ENCODE data around the gene ADGRA3.

The ADGRA3 gene

GRCh38 chr4:22454955-22455354 is 60.9 kb downstream of the ADGRA3 start:
- Histone ChIP-seq H3K27ac (ENCODE audit: low read depth, low read length) (no peak overlapping the region), H3K4me2 (ENCODE audit: low read depth, low read length, poor library complexity, severe bottlenecking) (no peak overlapping the region), H3F3A (ENCODE audit: insufficient read depth) (no peaks in the 10 kb centered on the region), H4K20me1 (ENCODE audit: low read depth, low read length) (no peaks in the 10 kb centered on the region), H3K36me3 (ENCODE audit: low read length) (no peaks in the 10 kb centered on the region), H3K79me2 (ENCODE audit: insufficient read depth, low read length) (no peaks in the 10 kb centered on the region), H3K4me3 (ENCODE audit: insufficient read depth, low read length, poor library complexity, severe bottlenecking) (no peak overlapping the region), H3K27me3 (ENCODE audit: low read length) (no peaks in the 10 kb centered on the region), H2AFZ (ENCODE audit: low read depth, low read length, severe bottlenecking) (no peak overlapping the region), H3K9me2 (replicated peaks; ENCODE audit: insufficient read depth, low read length) (no peaks in the 10 kb centered on the region), H3K9ac (ENCODE audit: low read length) (no peak overlapping the region), H3K9me3 (ENCODE audit: insufficient read depth, low read length) (no peaks in the 10 kb centered on the region)
- TF ChIP-seq CTCF (IDR thresholded peaks at IDR 0.05; ENCODE audit: insufficient read depth, low read length, poor library complexity, severe bottlenecking) = no peak
- no peak for TF ChIP-seq EZH2phosphoT487 (conservative IDR thresholded peaks at IDR 0.05; ENCODE audit: low read length)

DNA sequence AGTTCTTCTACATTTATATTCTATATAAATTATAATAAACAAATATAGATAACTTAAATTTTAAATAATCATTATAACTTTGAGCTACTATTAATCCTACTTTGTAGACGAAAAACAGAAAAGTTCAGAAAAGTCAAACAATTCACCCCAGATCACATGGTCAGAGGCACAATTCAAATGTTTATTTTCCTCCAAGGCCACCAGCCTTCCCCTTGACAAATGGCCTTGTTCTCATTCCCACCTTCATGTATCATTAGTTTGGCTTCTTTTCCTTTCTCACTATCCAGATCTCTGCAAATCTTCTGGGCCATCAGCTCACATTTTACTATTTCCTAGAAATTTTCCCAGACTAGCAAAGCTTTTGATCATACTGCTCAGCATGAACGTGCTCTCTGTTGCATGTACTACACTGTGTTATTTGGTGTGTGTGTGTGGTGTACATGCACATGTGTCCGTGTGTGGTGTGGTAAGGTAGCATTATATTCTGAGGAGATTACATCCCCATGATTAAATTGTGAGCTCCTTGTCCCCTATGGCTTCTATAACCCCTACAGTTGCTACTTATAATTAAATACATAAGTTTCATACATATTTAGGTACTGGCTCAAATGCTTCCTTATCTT is 61.5 kb downstream of the ADGRA3 start:
- Histone ChIP-seq H4K20me1 (ENCODE audit: low read depth, low read length) (no peaks in the 10 kb centered on the region), H3K79me2 (ENCODE audit: insufficient read depth, low read length) (no peaks in the 10 kb centered on the region), H3K9ac (ENCODE audit: low read length) (no peak overlapping the region), H3K27me3 (ENCODE audit: low read length) (no peaks in the 10 kb centered on the region), H3K4me2 (ENCODE audit: low read depth, low read length, poor library complexity, severe bottlenecking) (no peak overlapping the region), H3K36me3 (ENCODE audit: low read length) (no peaks in the 10 kb centered on the region), H3K9me3 (ENCODE audit: insufficient read depth, low read length) (no peaks in the 10 kb centered on the region), H3F3A (ENCODE audit: insufficient read depth) (no peaks in the 10 kb centered on the region), H3K9me2 (replicated peaks; ENCODE audit: insufficient read depth, low read length) (no peaks in the 10 kb centered on the region), H2AFZ (ENCODE audit: low read depth, low read length, severe bottlenecking) (no peak overlapping the region), H3K4me3 (ENCODE audit: insufficient read depth, low read length, poor library complexity, severe bottlenecking) (no peak overlapping the region), H3K27ac (ENCODE audit: low read depth, low read length) (no peak overlapping the region)
- no peak for TF ChIP-seq EZH2phosphoT487 (conservative IDR thresholded peaks at IDR 0.05; ENCODE audit: low read length)
- TF ChIP-seq CTCF (IDR thresholded peaks at IDR 0.05; ENCODE audit: insufficient read depth, low read length, poor library complexity, severe bottlenecking) = no peak

GRCh38 chr4:22444813-22445212 is 71.1 kb downstream of the ADGRA3 start:
- H2AFZ ChIP-seq (ENCODE audit: low read depth, low read length, severe bottlenecking) = no peak overlapping the region
- no peaks in the 10 kb centered on the region; the same call in 1 of the 2 replicates for H3K9me2 ChIP-seq (replicated peaks; ENCODE audit: insufficient read depth, low read length)
- TF ChIP-seq CTCF (IDR thresholded peaks at IDR 0.05; ENCODE audit: insufficient read depth, low read length, poor library complexity, severe bottlenecking) = no peak
- TF ChIP-seq EZH2phosphoT487 (conservative IDR thresholded peaks at IDR 0.05; ENCODE audit: low read length) = no peak
- no peaks in the 10 kb centered on the region for H3K79me2 ChIP-seq (ENCODE audit: insufficient read depth, low read length)
- H3K4me2 ChIP-seq (ENCODE audit: low read depth, low read length, poor library complexity, severe bottlenecking) = no peak overlapping the region
- H4K20me1 ChIP-seq (ENCODE audit: low read depth, low read length) = no peaks in the 10 kb centered on the region; the same call in 1 of the 2 replicates
- H3K27ac ChIP-seq (ENCODE audit: low read depth, low read length) = no peak overlapping the region
- no peaks in the 10 kb centered on the region for H3K27me3 ChIP-seq (ENCODE audit: low read length)
- H3F3A ChIP-seq (ENCODE audit: insufficient read depth) = no peaks in the 10 kb centered on the region
- no peaks in the 10 kb centered on the region for H3K36me3 ChIP-seq (ENCODE audit: low read length)
- no peak overlapping the region for H3K4me3 ChIP-seq (ENCODE audit: insufficient read depth, low read length, poor library complexity, severe bottlenecking)
- H3K9me3 ChIP-seq (ENCODE audit: insufficient read depth, low read length) = no peaks in the 10 kb centered on the region
- no peak overlapping the region for H3K9ac ChIP-seq (ENCODE audit: low read length)

All from SU-DHL-6 (cell line).